ENCODE results near the gene DAAM2.

GRCh38 chr6:39865011-39865888 lies 73.1 kb downstream of the DAAM2 start:
- peak; percentile 60 to 79 (median 73) for TF ChIP-seq CTCF (optimal IDR thresholded peaks at IDR 0.05 in 1 of 3, IDR thresholded peaks at IDR 0.05 in 1 of 3, conservative IDR thresholded peaks at IDR 0.05 in 1 of 3; ENCODE audit: extremely low read depth in 1 of 3, insufficient read depth in 2 of 3, low read length in 3 of 3)
- TF ChIP-seq EZH2 (IDR thresholded peaks at IDR 0.05; ENCODE audit: low read length) = no peak
